PC-3 (cell line): Measurements from ENCODE around the gene DQX1.

Experiments
- EZH2 ChIP-seq: fragments of 300-600 bp; sonication (generic); IDR thresholded peaks from one replicate; pipeline ENCODE4 v1.6.1; 2017; ENCODE audit warnings: antibody characterized with exemption, mild to moderate bottlenecking, low read length; ENCODE audit not compliant: unreplicated experiment
- EZH2phosphoT487 ChIP-seq: fragments of 300-600 bp; sonication (generic); IDR thresholded peaks from 2 replicates; pipeline ENCODE4 v1.6.1; 2018; ENCODE audit warnings: mild to moderate bottlenecking, antibody characterized with exemption, low read length, borderline replicate concordance
- TF ChIP-seq, protein P1 (sequence below): fragments of 300-600 bp; sonication (generic); conservative IDR thresholded peaks from 2 replicates; pipeline ENCODE4 v1.5.1; 2017; ENCODE audit warnings: antibody characterized with exemption, low read depth, mild to moderate bottlenecking, low read length

GRCh38 chr2:74515271-74515980 is 10.6 kb downstream of the DQX1 start:
- TF ChIP-seq, protein P1, sequence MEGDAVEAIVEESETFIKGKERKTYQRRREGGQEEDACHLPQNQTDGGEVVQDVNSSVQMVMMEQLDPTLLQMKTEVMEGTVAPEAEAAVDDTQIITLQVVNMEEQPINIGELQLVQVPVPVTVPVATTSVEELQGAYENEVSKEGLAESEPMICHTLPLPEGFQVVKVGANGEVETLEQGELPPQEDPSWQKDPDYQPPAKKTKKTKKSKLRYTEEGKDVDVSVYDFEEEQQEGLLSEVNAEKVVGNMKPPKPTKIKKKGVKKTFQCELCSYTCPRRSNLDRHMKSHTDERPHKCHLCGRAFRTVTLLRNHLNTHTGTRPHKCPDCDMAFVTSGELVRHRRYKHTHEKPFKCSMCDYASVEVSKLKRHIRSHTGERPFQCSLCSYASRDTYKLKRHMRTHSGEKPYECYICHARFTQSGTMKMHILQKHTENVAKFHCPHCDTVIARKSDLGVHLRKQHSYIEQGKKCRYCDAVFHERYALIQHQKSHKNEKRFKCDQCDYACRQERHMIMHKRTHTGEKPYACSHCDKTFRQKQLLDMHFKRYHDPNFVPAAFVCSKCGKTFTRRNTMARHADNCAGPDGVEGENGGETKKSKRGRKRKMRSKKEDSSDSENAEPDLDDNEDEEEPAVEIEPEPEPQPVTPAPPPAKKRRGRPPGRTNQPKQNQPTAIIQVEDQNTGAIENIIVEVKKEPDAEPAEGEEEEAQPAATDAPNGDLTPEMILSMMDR = no peak
- TF ChIP-seq EZH2phosphoT487 = no peak
- no peak for TF ChIP-seq EZH2
